Naive thymus-derived CD4-positive, alpha-beta T cell (primary cell): Measurements from ENCODE around the gene TCTN1. TPM values are rescaled to one million over a fixed set of nuclear protein-coding genes. Genes with fewer than 3 reads are reported as not detected.
"Not testable (repeated sequence)": the region's sequence is repeated elsewhere in the genome, so short reads cannot be mapped to it uniquely, and the experiment has no call there.

Experiments used
- ATAC-seq: fragments of 150-1000 bp; cut with Tn5 transposase; 2 replicates; pipeline ENCODE4 v1.10.0; 2021; ENCODE audit warnings: mild to moderate bottlenecking, moderate library complexity
- CTCF ChIA-PET: fragments of 350-600 bp; sonication (Branson Sonifier 250); formaldehyde crosslinking; loops from one replicate; lab custom pipeline; 2021; ENCODE audit warnings: antibody characterized with exemption; lab: Charles Lee
- POLR2A ChIA-PET: fragments of 350-600 bp; sonication (Branson Sonifier 250); formaldehyde crosslinking; loops from one replicate; lab custom pipeline; 2021; ENCODE audit warnings: antibody characterized with exemption, inconsistent platforms; lab: Charles Lee
- DNase-seq, 9 donors: peaks; one replicate each; pipeline versions ENCODE4 v3.0.0 to v3.0.0-alpha.2; 2020 to 2022; ENCODE audit warnings: mixed read lengths in 1 of 9
- H3K27ac ChIP-seq: one replicate; pipeline ENCODE4 v1.7.0; 2013; ENCODE audit warnings: mild to moderate bottlenecking, low read depth, low read length, moderate library complexity
- H3K27me3 ChIP-seq, 2 donors: one replicate each; pipeline ENCODE4 v1.7.0; 2013; ENCODE audit warnings: low read length in 2 of 2, mild to moderate bottlenecking in 2 of 2, moderate library complexity in 2 of 2; ENCODE audit not compliant: control insufficient read depth in 2 of 2, insufficient read depth in 2 of 2
- H3K36me3 ChIP-seq, 3 experiments: 1 replicate in 2 of 3; 2 replicates in 1 of 3; pipeline ENCODE4 v1.7.0; 2013; ENCODE audit warnings: low read length in 3 of 3, mild to moderate bottlenecking in 3 of 3, moderate library complexity in 1 of 3; ENCODE audit not compliant: insufficient read depth in 3 of 3, control insufficient read depth in 2 of 3
- H3K4me1 ChIP-seq, 2 donors: one replicate each; pipeline ENCODE4 v1.7.0; 2013; ENCODE audit warnings: low read length in 2 of 2, mild to moderate bottlenecking in 2 of 2, moderate library complexity in 1 of 2; ENCODE audit not compliant: control insufficient read depth in 2 of 2, insufficient read depth in 2 of 2
- H3K4me3 ChIP-seq: 2 replicates; pipeline ENCODE4 v1.7.0; 2013; ENCODE audit warnings: mild to moderate bottlenecking, low read length
- H3K9me3 ChIP-seq, 3 experiments: 1 replicate in 2 of 3; 2 replicates in 1 of 3; pipeline ENCODE4 v1.7.0; 2013; ENCODE audit warnings: low read length in 3 of 3; ENCODE audit not compliant: control insufficient read depth in 2 of 3
- H3K27ac Mint-ChIP-seq, 9 donors: one replicate each; pipeline ENCODE4 v1.8.0; 2020 to 2022; ENCODE audit warnings: mixed read lengths in 9 of 9, mild to moderate bottlenecking in 8 of 9, moderate library complexity in 5 of 9, inconsistent platforms in 2 of 9
- H3K27me3 Mint-ChIP-seq, 5 donors: one replicate each; pipeline ENCODE4 v1.8.0; 2021 to 2022; ENCODE audit warnings: mixed read lengths in 5 of 5, mild to moderate bottlenecking in 1 of 5
- H3K36me3 Mint-ChIP-seq, 5 donors: one replicate each; pipeline ENCODE4 v1.8.0; 2020 to 2022; ENCODE audit warnings: mixed read lengths in 5 of 5, mild to moderate bottlenecking in 3 of 5, inconsistent platforms in 1 of 5
- H3K4me1 Mint-ChIP-seq, 7 donors: one replicate each; pipeline ENCODE4 v1.8.0; 2020 to 2022; ENCODE audit warnings: mixed read lengths in 7 of 7, mild to moderate bottlenecking in 3 of 7, inconsistent platforms in 1 of 7
- H3K4me3 Mint-ChIP-seq, 10 donors: one replicate each; pipeline ENCODE4 v1.8.0; 2020 to 2022; ENCODE audit warnings: mild to moderate bottlenecking in 10 of 10, mixed read lengths in 10 of 10, moderate library complexity in 6 of 10, inconsistent platforms in 2 of 10
- H3K9me3 Mint-ChIP-seq, 11 donors: one replicate each; pipeline ENCODE4 v1.8.0; 2020 to 2022; ENCODE audit warnings: mixed read lengths in 11 of 11, mild to moderate bottlenecking in 4 of 11, inconsistent platforms in 1 of 11, moderate library complexity in 1 of 11
- intact Hi-C, 2 donors: fragments of 100-400 bp; cut with micrococcal nuclease; formaldehyde crosslinking; loops; one replicate each; pipeline ENCODE4 v1.15.1; 2023
- polyA plus RNA-seq, 2 donors: library from polyadenylated mRNA; unstranded; fragments of 300-500 nt; fragmentation: Illumina TruSeq; gene quantifications; one replicate each; pipeline ENCODE4 v1.2.3, GENCODE V29; 2021
- total RNA-seq, 6 experiments: library from RNA in 5 of 6; stranded (reverse) in 5 of 6; gene quantifications; 1 replicate in 5 of 6; 2 replicates in 1 of 6; pipeline ENCODE4 v1.2.3 and lab custom pipeline; 2021 to 2026

TCTN1 gene
- total and polyA plus RNA-seq, 7 experiments from 2014 or later, result 4.2 to 13.0 (median 8.8) TPM

DNA sequence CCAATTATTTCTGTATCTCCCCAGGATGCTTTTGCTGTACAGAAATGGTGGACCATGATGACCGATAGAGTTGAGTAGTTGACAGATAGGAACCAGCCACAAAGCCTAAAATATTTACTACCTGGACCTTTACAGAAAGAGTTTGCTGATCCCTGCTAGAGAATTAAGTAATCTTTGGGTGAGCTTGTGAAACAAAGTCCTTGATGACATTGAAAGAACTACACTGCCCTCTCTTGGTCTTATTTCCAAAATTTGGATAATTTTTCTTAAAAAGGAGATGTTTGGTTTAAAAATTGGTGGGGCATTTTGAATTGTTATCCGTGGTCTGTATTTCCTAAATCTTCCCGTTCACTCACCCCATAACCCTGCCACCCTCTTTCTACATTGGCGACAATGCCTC, 13.7 kb upstream of the TCTN1 start:
- no peaks in the 10 kb centered on the region for H3K36me3 ChIP-seq

GRCh38 chr12:110602085-110602814, 11.7 kb upstream of the TCTN1 start:
- H3K4me1 ChIP-seq, H3K27me3 Mint-ChIP-seq, H3K9me3 ChIP-seq, H3K36me3 Mint-ChIP-seq, H3K9me3 Mint-ChIP-seq, H3K36me3 ChIP-seq, H3K4me3 Mint-ChIP-seq, H3K27me3 ChIP-seq, H3K27ac ChIP-seq, H3K4me3 ChIP-seq: not testable (repeated sequence)
- ChIA-PET CTCF (interaction anchor here (0.7 to 8.8 kb wide), 44 partner anchors 8 to 286 kb away, joined by 3 to 171 read pairs (median 4); partner anchors contain the start of genes ARPC3, FAM216A, GPN3 and RAD9B), POLR2A (interaction anchor here (0.6 to 4.1 kb wide), 18 partner anchors 10 to 205 kb away, joined by 3 to 38 read pairs (median 4); partner anchors contain the start of genes ARPC3, FAM216A, GPN3 and TCTN1)
- DNase-seq, result peak in 8 of 9 donors; percentile 34 to 69 (median 59)
- peaks cover 9 to 30% (median 21%) of the 10 kb centered on the region in 7 donors for H3K4me1 Mint-ChIP-seq
- peak overlapping the region in 4 of 9 donors; percentile 32 to 64 (median 48) for H3K27ac Mint-ChIP-seq
- intact Hi-C loops, result loop anchor here (1.0 to 5.0 kb wide), 8 partner anchors 90 to 502 kb away; partner anchors contain the start of genes ARPC3 (in 2 of the 2), FAM216A (in 1 of the 2) and GPN3 (in 1 of the 2)
- ATAC-seq, result peak; percentile 81

More for the DNA sequence above, 13.7 kb upstream of the TCTN1 start:
- ChIA-PET CTCF (interaction anchor here (0.6 to 8.8 kb wide), 30 partner anchors 10 to 552 kb away, joined by 3 to 171 read pairs (median 6); partner anchors contain the start of genes ARPC3, FAM216A, GPN3 and TCTN1), POLR2A (interaction anchor here (0.6 to 4.1 kb wide), 15 partner anchors 9 to 323 kb away, joined by 3 to 38 read pairs (median 4); partner anchors contain the start of genes ARPC3, FAM216A and GPN3)
- Histone ChIP-seq H3K4me1 (no peaks in the 10 kb centered on the region), H3K4me3 (no peak overlapping the region), H3K27ac (no peak overlapping the region), H3K27me3 (no peaks in the 10 kb centered on the region), H3K9me3 (no peaks in the 10 kb centered on the region)
- Mint-ChIP-seq H3K4me1 (peaks cover 4 to 21% (median 15%) of the 10 kb centered on the region in 7 donors), H3K4me3 (no peak overlapping the region), H3K9me3 (no peaks in the 10 kb centered on the region), H3K27me3 (no peaks in the 10 kb centered on the region), H3K27ac (peak overlapping the region in 6 of 9 donors; percentile 6 to 63 (median 24)), H3K36me3 (no peaks in the 10 kb centered on the region)
- peak; percentile 70 for ATAC-seq
- peak in 7 of 9 donors; percentile 36 to 69 (median 56) for DNase-seq
- intact Hi-C loops, result loop anchor here (1.0 to 5.0 kb wide), 9 partner anchors 10 to 498 kb away; partner anchors contain the start of genes PPTC7 (in 1 of the 2), RAD9B (in 1 of the 2) and VPS29 (in 1 of the 2)

DNA sequence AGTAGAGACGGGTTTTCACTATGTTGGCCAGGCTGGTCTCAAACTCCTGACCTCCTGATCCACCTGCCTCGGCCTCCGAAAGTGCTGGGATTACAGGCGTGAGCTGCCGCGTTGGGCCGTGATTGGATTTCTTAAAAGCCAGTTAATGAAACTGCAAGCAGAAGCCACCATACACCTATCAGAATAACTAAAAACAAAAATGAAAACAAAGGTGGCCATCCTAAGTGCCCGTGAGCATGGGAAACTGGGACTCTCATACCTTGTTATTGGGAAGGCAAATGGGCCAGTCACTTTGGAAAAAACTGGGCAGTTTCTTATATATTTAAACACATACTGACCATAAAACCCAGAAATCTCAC, 7.7 kb upstream of the TCTN1 start:
- H3K27me3 Mint-ChIP-seq, result no peaks in the 10 kb centered on the region
- H3K4me3 Mint-ChIP-seq, result peak overlapping the region; percentile 83 to 94 (median 90)
- Histone ChIP-seq H3K36me3 (no peaks in the 10 kb centered on the region), H3K4me3 (peak overlapping the region; percentile 56), H3K27ac (peak overlapping the region; percentile 45), H3K27me3 (no peaks in the 10 kb centered on the region), H3K9me3 (no peaks in the 10 kb centered on the region), H3K4me1 (no peaks in the 10 kb centered on the region)
- CTCF ChIA-PET, result interaction anchor here (0.7 to 2.5 kb wide), 6 partner anchors 10 to 507 kb away, joined by 3 to 8 read pairs (median 5); partner anchors contain the start of gene ARPC3
- no peaks in the 10 kb centered on the region for H3K9me3 Mint-ChIP-seq
- peak overlapping the region; percentile 85 to 96 (median 88) for H3K27ac Mint-ChIP-seq
- POLR2A ChIA-PET, result interaction anchor here (0.6 to 2.3 kb wide), 8 partner anchors 8 to 158 kb away, joined by 3 to 17 read pairs (median 3); partner anchors contain the start of genes ARPC3, FAM216A, GPN3 and TCTN1
- no peaks in the 10 kb centered on the region for H3K36me3 Mint-ChIP-seq
- ATAC-seq, result no peak
- no peak for DNase-seq
- H3K4me1 Mint-ChIP-seq, result peaks cover 8 to 24% (median 15%) of the 10 kb centered on the region in 7 donors
- intact Hi-C loops, result loop anchor here in 1 of 2 donors (1.0 to 5.0 kb wide), 2 partner anchors 92 to 324 kb away; partner anchors contain the start of gene ATP2A2

- H3K4me3 ChIP-seq, result peak overlapping the region; percentile 75
- H3K36me3 ChIP-seq, result peaks cover 0 to 3% (median 0%) of the 10 kb centered on the region in 3 experiments
- intact Hi-C loops, result loop anchor here (5.0 to 10.0 kb wide), 3 partner anchors 274 to 1518 kb away; partner anchors contain the start of genes ALKBH2 (in 1 of the 2), ATP2A2 (in 1 of the 2) and UNG (in 1 of the 2)
- ChIA-PET POLR2A (interaction anchor here (0.8 to 2.6 kb wide), 16 partner anchors 7 to 163 kb away, joined by 3 to 11 read pairs (median 4); partner anchors contain the start of genes ARPC3, FAM216A, GPN3 and HVCN1), CTCF (interaction anchor here (0.6 to 3.4 kb wide), 5 partner anchors 11 to 163 kb away, joined by 4 to 19 read pairs (median 5); partner anchors contain the start of gene ARPC3)
- peak overlapping the region; percentile 81 to 89 (median 88) for H3K4me3 Mint-ChIP-seq
- H3K4me1 ChIP-seq, result peaks cover 4 to 6% of the 10 kb centered on the region in 2 donors
- no peak for ATAC-seq
- H3K27ac Mint-ChIP-seq, result peak overlapping the region in 8 of 9 donors; percentile 31 to 92 (median 88)
- H3K9me3 Mint-ChIP-seq, result no peaks in the 10 kb centered on the region
- no peaks in the 10 kb centered on the region for H3K36me3 Mint-ChIP-seq
- H3K4me1 Mint-ChIP-seq, result peaks cover 0 to 13% (median 4%) of the 10 kb centered on the region in 7 donors
- H3K27me3 ChIP-seq, result no peaks in the 10 kb centered on the region
- peak overlapping the region; percentile 87 for H3K27ac ChIP-seq
- H3K9me3 ChIP-seq, result no peaks in the 10 kb centered on the region
- DNase-seq, result no peak
- no peaks in the 10 kb centered on the region for H3K27me3 Mint-ChIP-seq
These were observed 708 bp upstream of the TCTN1 start for GRCh38 chr12:110613071-110613770.

DNA sequence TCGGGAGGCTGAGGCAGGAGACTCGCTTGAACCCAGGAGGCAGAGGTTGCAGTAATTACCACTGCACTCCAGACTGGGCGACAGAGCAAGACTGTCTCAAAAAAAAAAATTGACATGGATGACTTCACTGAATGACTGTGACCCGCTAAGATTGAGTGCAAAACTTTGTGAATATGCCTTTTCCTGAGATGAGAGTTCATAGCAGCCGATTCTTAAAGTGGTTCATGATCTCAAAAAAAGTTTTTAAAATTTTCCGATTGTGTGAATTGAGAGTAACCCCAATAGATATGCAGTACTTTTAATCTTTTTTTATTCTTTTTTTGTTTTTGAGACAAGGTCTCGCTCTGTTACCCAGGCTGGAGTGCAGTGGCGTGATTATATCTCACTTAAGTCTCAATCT, 1.2 kb downstream of the TCTN1 start:
- intact Hi-C loops, result loop anchor here (2.0 to 10.0 kb wide), 2 partner anchors 128 to 1520 kb away; partner anchors contain the start of genes ALKBH2 (in 1 of the 2), PPP1CC (in 1 of the 2) and UNG (in 1 of the 2)
- Histone ChIP-seq H3K36me3 (peaks cover 0 to 3% (median 0%) of the 10 kb centered on the region in 3 experiments), H3K27me3 (no peaks in the 10 kb centered on the region), H3K4me3 (no peak overlapping the region), H3K27ac (no peak overlapping the region), H3K4me1 (peaks cover 4 to 6% of the 10 kb centered on the region in 2 donors), H3K9me3 (no peaks in the 10 kb centered on the region)
- ATAC-seq (no peak), DNase-seq (no peak)
- H3K36me3 Mint-ChIP-seq, result no peaks in the 10 kb centered on the region
- POLR2A ChIA-PET, result interaction anchor here (0.6 to 2.6 kb wide), 7 partner anchors 9 to 115 kb away, joined by 3 to 7 read pairs (median 3); partner anchors contain the start of gene VPS29
- peak overlapping the region in 1 of 9 donors; percentile 12 for H3K27ac Mint-ChIP-seq
- CTCF ChIA-PET, result interaction anchor here (0.9 to 1.1 kb wide), 3 partner anchors 9 to 83 kb away, joined by 4 to 8 read pairs (median 4); no protein-coding TSS in a partner anchor
- H3K9me3 Mint-ChIP-seq, result no peaks in the 10 kb centered on the region
- H3K4me3 Mint-ChIP-seq, result peak overlapping the region in 8 of 10 donors; percentile 14 to 83 (median 32)
- no peaks in the 10 kb centered on the region for H3K27me3 Mint-ChIP-seq
- peaks cover 0 to 18% (median 4%) of the 10 kb centered on the region in 7 donors for H3K4me1 Mint-ChIP-seq
